GM12873 (cell line): Measurements from ENCODE around the gene CTSW.

ENCODE experiments used
- TF ChIP-seq, protein P1 (sequence below): IDR thresholded peaks from 2 replicates; pipeline ENCODE4 v1.5.1; 2012; ENCODE audit warnings: low read depth, mild to moderate bottlenecking, moderate library complexity, low read length, control low read depth; ENCODE audit not compliant: insufficient read depth; ENCODE audit errors: missing control alignments

Gene CTSW

DNA sequence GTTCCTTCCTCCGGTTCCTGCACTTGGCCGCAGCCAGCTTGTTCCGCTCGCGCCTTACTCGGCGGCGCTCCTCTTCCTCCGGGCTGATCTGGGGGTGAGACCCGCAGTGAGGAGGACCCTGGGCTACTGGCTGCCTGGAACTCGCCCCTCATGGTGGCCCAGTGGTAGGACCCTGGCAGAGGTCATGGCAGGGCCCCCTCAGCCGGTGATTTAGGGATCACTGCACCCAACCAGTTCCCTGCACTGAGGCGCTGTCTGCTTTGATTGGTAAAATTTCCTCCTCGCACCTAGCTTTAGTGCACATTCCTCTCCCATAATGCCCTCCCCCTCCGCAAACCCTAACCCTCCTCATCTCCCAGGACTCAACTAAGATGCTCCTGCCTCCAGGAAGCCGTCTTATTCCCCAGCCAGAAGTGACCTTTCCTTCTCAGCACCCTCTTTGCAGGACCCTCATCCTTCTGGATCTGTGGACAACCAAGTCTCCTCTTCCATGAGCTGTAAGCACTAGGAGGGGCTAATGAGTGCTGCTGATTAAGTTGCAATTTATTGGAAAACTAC lies 14.5 kb downstream of the CTSW start:
- TF ChIP-seq, protein P1, sequence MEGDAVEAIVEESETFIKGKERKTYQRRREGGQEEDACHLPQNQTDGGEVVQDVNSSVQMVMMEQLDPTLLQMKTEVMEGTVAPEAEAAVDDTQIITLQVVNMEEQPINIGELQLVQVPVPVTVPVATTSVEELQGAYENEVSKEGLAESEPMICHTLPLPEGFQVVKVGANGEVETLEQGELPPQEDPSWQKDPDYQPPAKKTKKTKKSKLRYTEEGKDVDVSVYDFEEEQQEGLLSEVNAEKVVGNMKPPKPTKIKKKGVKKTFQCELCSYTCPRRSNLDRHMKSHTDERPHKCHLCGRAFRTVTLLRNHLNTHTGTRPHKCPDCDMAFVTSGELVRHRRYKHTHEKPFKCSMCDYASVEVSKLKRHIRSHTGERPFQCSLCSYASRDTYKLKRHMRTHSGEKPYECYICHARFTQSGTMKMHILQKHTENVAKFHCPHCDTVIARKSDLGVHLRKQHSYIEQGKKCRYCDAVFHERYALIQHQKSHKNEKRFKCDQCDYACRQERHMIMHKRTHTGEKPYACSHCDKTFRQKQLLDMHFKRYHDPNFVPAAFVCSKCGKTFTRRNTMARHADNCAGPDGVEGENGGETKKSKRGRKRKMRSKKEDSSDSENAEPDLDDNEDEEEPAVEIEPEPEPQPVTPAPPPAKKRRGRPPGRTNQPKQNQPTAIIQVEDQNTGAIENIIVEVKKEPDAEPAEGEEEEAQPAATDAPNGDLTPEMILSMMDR, result no peak

DNA sequence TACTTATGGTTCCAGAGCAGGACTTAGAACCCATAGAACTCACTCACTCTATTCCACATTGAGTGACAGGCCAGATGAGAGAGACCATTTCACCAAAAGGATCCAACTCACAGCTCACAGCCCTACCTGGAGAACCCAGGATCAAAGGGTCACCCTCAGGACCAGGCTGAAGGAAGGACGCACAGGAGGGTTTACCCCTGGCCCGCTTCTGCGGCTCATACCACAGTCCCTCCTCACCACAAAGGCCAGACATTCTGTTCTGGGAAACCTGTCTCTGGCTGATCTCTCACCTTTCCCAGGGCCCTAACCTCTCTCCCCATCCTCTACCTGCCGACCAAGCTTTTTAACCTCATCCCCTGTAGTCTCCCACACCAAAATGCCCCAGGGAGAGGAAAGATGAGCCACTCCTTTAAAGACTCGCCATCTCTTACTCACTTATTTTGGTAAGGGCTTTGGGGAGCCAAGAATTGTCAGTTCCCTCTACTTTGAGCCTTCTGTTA lies 15.9 kb downstream of the CTSW start:
- TF ChIP-seq, protein P1, result no peak

- TF ChIP-seq, protein P1, result no peak
Observed at GRCh38 chr11:65896034-65896999, 16.7 kb downstream of the CTSW start.

GRCh38 chr11:65897020-65897471 lies 17.4 kb downstream of the CTSW start:
- TF ChIP-seq, protein P1, result no peak

DNA sequence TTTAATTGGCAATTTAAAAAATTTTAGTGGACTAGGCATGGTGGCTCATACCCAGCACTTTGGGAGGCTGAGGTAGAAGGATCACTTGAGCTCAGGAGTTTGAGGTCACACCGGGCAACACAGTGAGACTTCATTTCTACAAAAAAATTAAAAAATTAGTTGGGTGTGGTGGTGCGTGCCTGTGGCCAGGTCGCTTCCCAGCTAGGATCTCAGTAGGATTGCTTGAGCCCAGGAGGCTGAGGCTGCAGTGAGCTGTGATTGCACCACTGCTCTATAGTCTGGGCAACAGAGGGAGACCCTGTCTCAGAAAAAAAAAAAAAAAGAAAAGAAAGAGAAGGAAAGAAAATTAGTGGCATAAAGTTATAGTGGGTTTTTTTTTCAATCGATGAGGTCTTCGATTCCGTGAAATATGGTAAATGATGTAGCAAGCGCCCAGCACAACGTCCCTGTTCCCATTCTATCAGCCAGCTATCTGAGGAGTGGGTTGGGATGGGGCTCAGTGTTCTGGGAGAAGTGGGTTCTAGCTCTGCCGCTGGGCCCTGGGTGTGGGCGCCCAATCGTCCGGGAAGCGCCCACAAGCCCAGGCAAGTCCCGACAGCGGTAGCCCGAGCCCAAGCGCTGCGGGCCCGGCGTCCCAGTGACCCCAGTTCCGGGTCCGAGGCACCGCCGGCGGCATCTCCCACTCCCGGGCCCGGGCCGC lies 19.2 kb downstream of the CTSW start:
- TF ChIP-seq, protein P1, result no peak

GRCh38 chr11:65899356-65900124 lies 19.9 kb downstream of the CTSW start:
- TF ChIP-seq, protein P1, result no peak
